ENCODE data around the gene NIN.

GRCh38 chr14:50774542-50775267 is 56.3 kb downstream of the NIN start:
- TF ChIP-seq POLR2A (IDR thresholded peaks at IDR 0.05; ENCODE audit: low read length) (no peak), GATA1 (IDR thresholded peaks at IDR 0.05; ENCODE audit: low read depth, low read length) (no peak)

Data from erythroblast (primary cell).